IMR-90 (cell line): ENCODE measurements around the gene GPRC5B. TPM values are rescaled to one million over a fixed set of nuclear protein-coding genes. Genes with fewer than 3 reads are reported as not detected.

ENCODE experiments used
- ATAC-seq: fragments of 200-7000 bp; cut with Tn5 transposase; 2 replicates; pipeline ENCODE4 v1.9.1; 2020; ENCODE audit warnings: low read depth, mild to moderate bottlenecking, moderate library complexity
- BruUV-seq: library from RNA; stranded (reverse); fragments of 400-500 nt; replicated peaks from 2 replicates; lab custom pipeline; 2021; lab: Mats Ljungman, UMichigan
- CTCF ChIA-PET: fragments of 300-600 bp; formaldehyde crosslinking; extraction: SDS; loops from one replicate; lab custom pipeline; 2021; ENCODE audit warnings: antibody characterized with exemption; lab: Yijun Ruan, JAX
- POLR2A ChIA-PET: fragments of 300-600 bp; sonication (Branson Sonifier 250); formaldehyde crosslinking; loops from one replicate; lab custom pipeline; 2022; ENCODE audit warnings: antibody characterized with exemption; ENCODE audit not compliant: unreplicated experiment; lab: Charles Lee
- DNase-seq: peaks from one replicate; pipeline ENCODE4 v3.0.0; 2013
- H2AFZ ChIP-seq: replicated peaks from 2 replicates; pipeline ENCODE3; 2013; ENCODE audit warnings: low read length, mild to moderate bottlenecking; ENCODE audit not compliant: poor library complexity
- H2AK5ac ChIP-seq: 2 replicates; pipeline ENCODE4 v1.6.1; 2013; ENCODE audit warnings: low read depth, low read length, inconsistent platforms
- H2AK9ac ChIP-seq: replicated peaks from 2 replicates; pipeline ENCODE3; 2013; ENCODE audit warnings: mild to moderate bottlenecking, low read depth, low read length, moderate library complexity; ENCODE audit not compliant: poor library complexity
- H2BK120ac ChIP-seq: 2 replicates; pipeline ENCODE4 v1.6.1; 2013; ENCODE audit warnings: low read depth, low read length, inconsistent platforms
- H2BK15ac ChIP-seq: 3 replicates; pipeline ENCODE4 v1.6.1; 2013; ENCODE audit warnings: low read depth, low read length, inconsistent platforms
- H2BK20ac ChIP-seq: 2 replicates; pipeline ENCODE4 v1.6.1; 2013; ENCODE audit warnings: low read depth, mild to moderate bottlenecking, inconsistent platforms, low read length, moderate library complexity
- H2BK5ac ChIP-seq: 2 replicates; pipeline ENCODE4 v1.6.1; 2013; ENCODE audit warnings: mild to moderate bottlenecking, low read depth, low read length, inconsistent platforms; ENCODE audit not compliant: poor library complexity, severe bottlenecking
- H3K14ac ChIP-seq: replicated peaks from 2 replicates; pipeline ENCODE4 v1.6.1; 2013; ENCODE audit warnings: low read depth, low read length, inconsistent platforms
- H3K18ac ChIP-seq: 2 replicates; pipeline ENCODE4 v1.6.1; 2013; ENCODE audit warnings: low read depth, low read length, control low read depth
- H3K23ac ChIP-seq: 2 replicates; pipeline ENCODE4 v1.6.1; 2013; ENCODE audit warnings: low read depth, low read length, inconsistent platforms
- H3K27ac ChIP-seq: 2 replicates; pipeline ENCODE4 v1.5.1; 2013; ENCODE audit warnings: mild to moderate bottlenecking, control low read depth, low read length; ENCODE audit not compliant: insufficient read depth
- H3K27me3 ChIP-seq: 2 replicates; pipeline ENCODE4 v1.6.1; 2013; ENCODE audit warnings: low read length; ENCODE audit not compliant: control insufficient read depth, insufficient read depth
- H3K36me3 ChIP-seq: 2 replicates; pipeline ENCODE4 v1.6.1; 2013; ENCODE audit warnings: low read length, mixed read lengths; ENCODE audit not compliant: control insufficient read depth, insufficient read depth
- H3K4ac ChIP-seq: 2 replicates; pipeline ENCODE4 v1.6.1; 2013; ENCODE audit warnings: low read depth, low read length, inconsistent platforms
- H3K4me1 ChIP-seq: 2 replicates; pipeline ENCODE4 v1.6.1; 2013; ENCODE audit warnings: low read length, mixed read lengths; ENCODE audit not compliant: control insufficient read depth, insufficient read depth
- H3K4me2 ChIP-seq: 2 replicates; pipeline ENCODE4 v1.6.1; 2013; ENCODE audit warnings: low read depth, mild to moderate bottlenecking, control low read depth, low read length, moderate library complexity
- H3K4me3 ChIP-seq: 2 replicates; pipeline ENCODE4 v1.5.1; 2013; ENCODE audit warnings: low read depth, mild to moderate bottlenecking, control low read depth, low read length, moderate library complexity; ENCODE audit not compliant: insufficient read depth
- H3K56ac ChIP-seq: 2 replicates; pipeline ENCODE4 v1.6.1; 2013; ENCODE audit warnings: low read length, inconsistent platforms; ENCODE audit not compliant: insufficient read depth; ENCODE audit errors: extremely low read depth
- H3K79me1 ChIP-seq, 2 experiments: 2 replicates each; pipeline ENCODE4 v1.6.1; 2013; ENCODE audit warnings: low read length in 2 of 2, inconsistent platforms in 1 of 2, low read depth in 1 of 2
- H3K9ac ChIP-seq: 2 replicates; pipeline ENCODE4 v1.6.1; 2013; ENCODE audit warnings: low read depth, low read length, control low read depth
- H3K9me1 ChIP-seq: 2 replicates; pipeline ENCODE4 v1.6.1; 2013; ENCODE audit warnings: low read length, inconsistent platforms; ENCODE audit not compliant: insufficient read depth
- H3K9me3 ChIP-seq: 2 replicates; pipeline ENCODE4 v1.6.1; 2013; ENCODE audit warnings: low read length; ENCODE audit not compliant: control insufficient read depth, insufficient read depth
- H4K20me1 ChIP-seq: 2 replicates; pipeline ENCODE4 v1.6.1; 2013; ENCODE audit warnings: low read length, inconsistent platforms; ENCODE audit not compliant: insufficient read depth
- H4K5ac ChIP-seq: 2 replicates; pipeline ENCODE4 v1.6.1; 2013; ENCODE audit warnings: mild to moderate bottlenecking, low read depth, low read length, control low read depth
- H4K8ac ChIP-seq, 2 experiments: 2 replicates each; pipeline ENCODE4 v1.6.1; 2013; ENCODE audit warnings: low read depth in 2 of 2, low read length in 2 of 2, control low read depth in 1 of 2, inconsistent platforms in 1 of 2
- H4K91ac ChIP-seq: 2 replicates; pipeline ENCODE4 v1.6.1; 2013; ENCODE audit warnings: low read depth, low read length, inconsistent platforms; ENCODE audit not compliant: insufficient read depth
- BHLHE40 ChIP-seq: fragments of 150-350 bp; IDR thresholded peaks from 2 replicates; pipeline ENCODE4 v1.6.1; 2016; ENCODE audit warnings: mild to moderate bottlenecking, low read depth, low read length
- CEBPB ChIP-seq: IDR thresholded peaks from 2 replicates; pipeline ENCODE4 v1.6.1; 2012; ENCODE audit warnings: low read depth, low read length, improper control_type of control experiment
- CHD1 ChIP-seq: IDR thresholded peaks from 2 replicates; pipeline ENCODE4 v1.6.1; 2012; ENCODE audit warnings: low read depth, low read length, improper control_type of control experiment
- CTCF ChIP-seq: conservative IDR thresholded peaks from 2 replicates; pipeline ENCODE4 v1.5.1; 2012; ENCODE audit warnings: mild to moderate bottlenecking, low read depth, low read length, improper control_type of control experiment
- MAFK ChIP-seq: IDR thresholded peaks from 2 replicates; pipeline ENCODE4 v1.6.1; 2012; ENCODE audit warnings: low read depth, low read length, improper control_type of control experiment
- MAZ ChIP-seq: IDR thresholded peaks from 2 replicates; pipeline ENCODE4 v1.6.1; 2012; ENCODE audit warnings: low read depth, mild to moderate bottlenecking, low read length, improper control_type of control experiment, moderate library complexity, borderline replicate concordance
- RAD21 ChIP-seq: IDR thresholded peaks from 2 replicates; pipeline ENCODE4 v1.6.1; 2012; ENCODE audit warnings: low read length, improper control_type of control experiment
- RCOR1 ChIP-seq: IDR thresholded peaks from 2 replicates; pipeline ENCODE4 v1.6.1; 2012; ENCODE audit warnings: mild to moderate bottlenecking, low read length, improper control_type of control experiment; ENCODE audit not compliant: insufficient replicate concordance
- WGBS, 2 experiments: methylation state at CpG; one replicate each; pipeline versions ENCODE4 v1.1.5 to v1.1.7; 2013; ENCODE audit warnings: missing lambda C conversion rate in 2 of 2; ENCODE audit not compliant: insufficient read length in 1 of 2; ENCODE audit errors: extremely low coverage in 2 of 2; 5-methylcytosine and 5-hydroxymethylcytosine counted together
- dilution Hi-C: fragments of 300-500 bp; cut with HindIII; formaldehyde crosslinking; loops from one replicate; pipeline ENCODE4 v1.14.3; 2018; ENCODE audit warnings: low sequenced_read_pairs; ENCODE audit not compliant: unreplicated experiment
- in situ Hi-C: fragments of 300-500 bp; cut with MboI; formaldehyde crosslinking; loops from 3 replicates; pipeline ENCODE4 v1.14.3; 2019; ENCODE audit warnings: low sequenced_read_pairs, inconsistent platforms, mixed read lengths
- intact Hi-C: fragments of 100-400 bp; cut with micrococcal nuclease; formaldehyde crosslinking; loops from 2 replicates; pipeline ENCODE4 v1.10.0; 2022
- polyA plus RNA-seq, 3 experiments: library from polyadenylated mRNA; depleted of rRNA; stranded (reverse); fragments of >200 nt; gene quantifications; 2 replicates each; pipeline ENCODE4 v1.2.3, GENCODE V29; 2012; ENCODE audit warnings: low replicate concordance in 1 of 3
- total RNA-seq: library from RNA; depleted of rRNA; stranded (reverse); fragments of >200 nt; gene quantifications from 2 replicates; pipeline ENCODE4 v1.2.3, GENCODE V29; 2012

GPRC5B gene
- total and polyA plus RNA-seq, 2 of the 4 experiments (the other 2 are of a cell fraction), result 2.5 to 8.5 TPM

- intact Hi-C loops, result no loop called here
- Histone ChIP-seq H4K20me1 (peaks cover 4% of the 10 kb centered on the region; the same call in 1 of the 2 replicates), H3K9me1 (no peaks in the 10 kb centered on the region; the same call in 1 of the 2 replicates)
Observed at GRCh38 chr16:19881783-19882182, 2.9 kb downstream of the GPRC5B start.

More at GRCh38 chr16:19881783-19882182, 2.9 kb downstream of the GPRC5B start:
- Histone ChIP-seq H3K56ac (no peak overlapping the region), H3K23ac (no peak overlapping the region), H2AK5ac (no peak overlapping the region), H2BK20ac (no peak overlapping the region), H3K4me3 (no peak overlapping the region), H3K27me3 (peaks cover 11% of the 10 kb centered on the region), H3K18ac (no peak overlapping the region), H3K14ac (no peak overlapping the region), H2BK5ac (no peak overlapping the region), H2BK15ac (no peak overlapping the region), H2AK9ac (no peak overlapping the region), H3K9me3 (no peaks in the 10 kb centered on the region), H3K79me1 (peaks cover 0 to 8% of the 10 kb centered on the region in 2 experiments; a peak in 1 of 4 replicates), H2BK120ac (no peak overlapping the region), H3K4ac (no peak overlapping the region), H3K36me3 (no peaks in the 10 kb centered on the region), H4K91ac (no peak overlapping the region), H3K27ac (no peak overlapping the region), H3K4me2 (no peak overlapping the region), H4K8ac (no peak overlapping the region), H3K9ac (no peak overlapping the region), H3K4me1 (peaks cover 5% of the 10 kb centered on the region; the same call in 1 of the 2 replicates), H2AFZ (peak overlapping the region; percentile 19), H4K5ac (no peak overlapping the region)
- dilution Hi-C loops (loop anchor here (25.0 kb wide), 1 partner anchor 269 kb away; no protein-coding TSS in a partner anchor), in situ Hi-C loops (loop anchor here (25.0 kb wide), 1 partner anchor 769 kb away; the partner anchor contains the start of gene ITPRIPL2)
- POLR2A ChIA-PET, result no interaction called here
- CTCF ChIA-PET, result no interaction called here
- WGBS, 2 experiments, result 72% methylated on average over 3 of the region's 6 CpGs; no CpG with 5 or more reads in 1 of the 2 experiments
- BruUV-seq, result no TSS peak
- DNase-seq, result no peak
- TF ChIP-seq MAFK, result no peak
- TF ChIP-seq RCOR1, result no peak
- TF ChIP-seq CHD1, result no peak
- TF ChIP-seq RAD21, result no peak
- no peak for TF ChIP-seq CTCF
- TF ChIP-seq BHLHE40, result no peak
- no peak for TF ChIP-seq MAZ
- no peak for TF ChIP-seq CEBPB
- no peak for ATAC-seq
